Inferior parietal cortex (tissue), 1 donor: ENCODE results near the gene CHSY3.

Experiments used
- DNase-seq: peaks from one replicate; pipeline ENCODE4 v3.0.0-alpha.2; 2016; ENCODE audit errors: extremely low spot score

The CHSY3 gene

DNA sequence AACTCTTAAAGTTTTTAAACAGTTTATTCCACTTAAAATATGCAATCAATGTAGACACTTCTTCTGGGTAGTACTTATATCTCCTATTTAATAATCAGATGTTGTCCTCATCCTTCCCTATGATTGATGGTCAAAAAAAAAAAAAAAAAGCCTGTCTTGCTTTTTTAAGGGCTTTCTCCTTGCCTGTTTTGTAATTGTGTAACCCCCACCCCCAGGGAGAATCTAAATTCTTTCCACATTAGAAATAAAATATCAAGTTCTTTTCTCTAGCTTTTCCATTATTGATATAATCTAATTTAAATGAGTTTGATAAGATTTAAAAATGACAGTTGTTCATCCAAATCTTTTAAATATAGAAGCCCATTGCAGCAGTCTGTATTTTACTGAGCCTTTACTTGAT is 119.7 kb downstream of the CHSY3 start:
- DNase-seq = no peak

DNA sequence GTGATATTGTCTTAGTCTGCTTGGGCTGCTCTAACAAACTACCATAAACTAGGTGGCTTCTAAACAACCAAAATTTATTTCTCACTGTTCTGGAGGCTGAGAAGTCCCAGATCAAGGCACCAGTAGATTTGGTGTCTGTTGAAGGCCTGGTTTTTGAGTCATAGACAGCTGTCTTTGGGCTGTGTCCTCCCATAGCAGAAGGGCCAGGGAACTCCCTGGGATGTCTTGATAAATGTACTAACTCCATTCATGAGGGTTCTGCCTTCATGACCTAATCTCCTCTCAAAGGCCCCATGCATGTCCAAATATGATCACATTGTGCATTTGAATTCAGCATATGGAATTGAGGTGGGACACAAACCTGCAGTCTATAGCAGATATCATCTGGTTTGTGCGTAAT is 121.2 kb downstream of the CHSY3 start:
- no peak for DNase-seq

GRCh38 chr5:130032807-130033206 is 128.5 kb downstream of the CHSY3 start:
- no peak for DNase-seq

- DNase-seq = no peak
Observed at GRCh38 chr5:130034566-130035210, 130.4 kb downstream of the CHSY3 start.

DNA sequence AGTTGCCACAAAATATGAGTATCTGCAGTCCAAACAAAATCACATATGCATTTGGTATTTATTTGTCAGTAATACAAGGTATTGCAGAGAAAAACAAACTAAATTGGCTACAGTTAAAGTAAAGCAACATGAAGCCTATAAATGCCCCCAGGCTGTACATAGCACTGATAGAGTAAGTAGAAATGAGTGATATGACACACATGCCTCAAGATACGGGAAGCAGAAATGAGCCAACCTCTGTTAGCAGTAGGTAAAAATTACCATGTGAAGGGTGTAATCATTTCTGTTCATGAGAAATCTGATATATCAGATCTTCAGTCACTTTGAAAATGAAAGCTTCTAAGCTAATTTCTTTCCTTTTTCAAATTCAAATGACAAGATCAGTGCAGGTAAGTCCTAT is 131.1 kb downstream of the CHSY3 start:
- DNase-seq = no peak

DNA sequence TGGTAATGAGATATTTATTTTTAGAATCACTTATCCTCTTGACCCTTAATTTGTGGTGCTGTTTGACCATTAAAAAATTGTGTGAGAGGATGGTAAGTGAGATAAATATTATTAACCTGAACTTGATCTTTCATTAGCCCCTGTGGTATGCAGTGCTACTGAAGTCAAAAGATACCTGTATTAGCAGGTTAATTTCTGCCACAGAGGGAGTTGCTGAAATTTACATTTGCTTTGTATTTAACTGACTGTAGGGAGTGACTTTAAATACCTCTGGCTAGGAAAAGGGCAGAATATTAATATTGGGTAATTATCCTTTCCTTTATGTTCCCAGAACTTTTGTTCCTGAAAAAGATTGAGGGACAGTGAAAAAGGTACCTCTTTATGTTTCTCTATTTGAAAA is 133.6 kb downstream of the CHSY3 start:
- DNase-seq = no peak

DNA sequence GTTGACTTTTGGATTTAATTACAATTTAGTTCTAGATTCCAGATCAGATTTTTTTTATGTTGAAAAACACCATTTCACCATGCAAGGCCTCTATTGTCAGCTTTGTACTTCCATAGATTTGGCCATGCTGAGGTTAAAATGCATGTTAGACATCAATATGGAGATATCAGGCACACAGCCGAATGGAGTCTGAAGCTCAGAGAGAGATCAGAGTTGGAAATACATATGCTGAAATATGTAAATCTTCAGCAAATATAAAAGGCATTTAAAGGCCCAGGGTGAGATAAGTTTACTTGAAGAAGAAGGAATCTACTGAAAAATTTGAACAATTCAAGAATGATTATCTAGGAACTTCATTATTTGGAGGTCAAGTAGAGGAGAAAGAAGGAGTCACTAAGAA is 139.6 kb downstream of the CHSY3 start:
- DNase-seq = no peak

GRCh38 chr5:130045334-130045733 is 141.1 kb downstream of the CHSY3 start:
- DNase-seq = no peak

DNA sequence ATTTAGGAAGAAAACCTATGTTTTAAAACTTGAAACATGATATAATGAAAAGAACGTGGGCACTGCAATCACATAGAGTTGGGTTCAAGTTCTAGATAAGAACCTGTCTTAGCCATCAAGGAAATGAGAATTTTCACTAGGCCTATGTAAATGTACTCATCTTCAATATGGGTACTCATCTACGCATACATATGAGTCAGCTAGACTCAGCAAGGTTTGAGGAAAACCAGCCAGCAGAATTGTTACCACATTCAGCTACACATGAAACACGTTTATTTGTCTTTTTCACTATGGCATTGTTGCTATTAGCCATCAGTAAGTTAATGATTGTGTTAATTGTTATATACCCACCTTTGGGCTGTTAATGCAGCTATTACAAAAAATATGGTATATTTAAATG is 146.3 kb downstream of the CHSY3 start:
- DNase-seq = no peak

DNA sequence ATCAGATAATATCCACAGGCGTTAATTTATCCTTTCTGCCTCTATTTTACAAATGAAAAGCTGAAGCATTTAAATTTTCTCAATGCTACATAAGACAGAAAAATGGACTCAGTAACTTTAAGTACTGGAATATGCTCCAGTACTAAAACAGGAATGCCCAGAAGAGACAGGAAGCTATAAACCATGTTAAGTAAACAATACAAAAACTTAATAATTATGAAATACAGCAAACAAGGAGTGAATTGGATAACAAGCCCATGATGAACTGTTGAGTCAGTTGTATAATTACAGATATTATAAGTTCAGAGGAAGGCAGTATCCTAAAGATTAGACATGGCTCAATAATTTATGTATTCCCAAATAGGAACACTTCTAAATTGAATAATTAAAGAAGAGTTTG is 148.5 kb downstream of the CHSY3 start:
- no peak for DNase-seq

- DNase-seq = no peak
Observed at GRCh38 chr5:130055572-130055971, 151.3 kb downstream of the CHSY3 start.

- DNase-seq = no peak
Observed at GRCh38 chr5:130061746-130062145, 157.5 kb downstream of the CHSY3 start.

GRCh38 chr5:130063603-130064002 is 159.3 kb downstream of the CHSY3 start:
- no peak for DNase-seq

DNA sequence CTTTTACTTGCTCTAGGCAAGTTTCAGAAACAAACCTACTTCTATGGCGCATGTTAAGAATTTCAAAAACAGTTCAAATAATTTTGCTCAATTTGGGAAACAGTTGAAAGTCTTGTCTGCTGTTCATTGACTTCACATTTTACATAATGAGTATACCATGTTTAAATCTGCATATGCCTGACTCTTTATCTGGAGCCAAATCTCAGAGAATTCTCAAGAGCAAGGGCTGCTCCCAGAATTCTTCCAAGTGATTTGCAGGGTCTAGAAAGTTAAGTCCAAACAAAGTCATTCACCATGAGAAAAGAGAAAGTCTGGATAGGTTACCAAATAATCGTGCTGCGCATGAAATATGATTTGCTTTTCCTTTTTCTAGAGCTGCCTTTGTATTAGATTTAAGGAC is 160.2 kb downstream of the CHSY3 start:
- DNase-seq = no peak

DNA sequence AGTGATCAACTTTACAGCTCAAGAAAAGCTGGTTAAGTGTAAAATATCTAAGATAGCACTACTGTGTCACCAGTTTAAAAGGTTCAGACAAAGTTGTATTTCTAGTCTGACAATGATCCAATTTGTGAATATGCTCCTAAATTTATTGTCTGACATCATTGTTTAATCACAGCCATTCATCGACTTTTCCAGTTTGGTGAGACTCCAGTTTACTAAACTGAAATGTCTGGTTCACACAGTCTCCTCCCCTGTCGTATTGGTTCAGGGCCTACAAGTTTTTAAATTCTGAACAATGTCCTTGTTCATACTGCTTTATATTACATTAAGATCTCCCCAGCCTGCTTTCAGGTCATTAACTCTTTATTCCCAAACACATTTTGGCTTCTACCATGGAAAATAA is 161.4 kb downstream of the CHSY3 start:
- DNase-seq = no peak

DNA sequence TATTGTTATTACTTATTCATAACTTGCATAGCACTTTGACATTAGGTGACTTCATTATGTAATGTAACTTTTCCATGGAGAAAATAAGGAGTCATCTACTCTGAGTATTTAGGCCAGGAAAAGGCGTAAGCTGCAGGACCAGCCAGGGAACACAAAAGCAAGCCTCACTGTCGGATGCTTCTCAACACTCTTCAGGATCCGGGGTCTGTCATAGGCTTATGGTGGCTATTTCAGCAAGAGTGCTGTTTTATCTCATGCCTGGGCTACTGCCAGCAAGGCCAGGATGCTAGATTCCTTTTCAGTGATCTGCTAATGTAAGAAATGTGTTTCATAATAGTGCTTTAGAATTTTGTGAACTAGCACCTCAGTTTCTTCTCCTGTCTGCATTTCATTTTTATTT is 162.4 kb downstream of the CHSY3 start:
- DNase-seq = no peak

DNA sequence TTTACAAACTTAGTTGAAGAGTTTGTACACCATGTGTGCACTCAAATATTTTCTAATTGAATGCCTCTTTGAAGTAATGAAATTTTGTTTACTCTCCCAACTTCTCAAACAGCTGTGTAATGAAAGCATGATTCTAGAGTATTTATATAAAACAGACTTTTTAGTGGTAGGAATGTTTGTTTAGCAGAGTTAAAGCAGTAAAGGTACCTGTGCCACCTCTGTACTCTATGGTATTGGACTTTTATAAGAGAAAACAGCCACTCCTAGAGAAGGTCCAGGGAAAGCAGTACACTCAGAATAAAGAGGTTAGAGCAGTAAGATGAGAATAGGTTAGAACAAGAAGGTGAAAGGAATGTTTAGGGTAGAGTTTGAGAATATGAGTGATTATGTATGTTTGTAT is 163.1 kb downstream of the CHSY3 start:
- no peak for DNase-seq

GRCh38 chr5:130068101-130068500 is 163.8 kb downstream of the CHSY3 start:
- DNase-seq = no peak

DNA sequence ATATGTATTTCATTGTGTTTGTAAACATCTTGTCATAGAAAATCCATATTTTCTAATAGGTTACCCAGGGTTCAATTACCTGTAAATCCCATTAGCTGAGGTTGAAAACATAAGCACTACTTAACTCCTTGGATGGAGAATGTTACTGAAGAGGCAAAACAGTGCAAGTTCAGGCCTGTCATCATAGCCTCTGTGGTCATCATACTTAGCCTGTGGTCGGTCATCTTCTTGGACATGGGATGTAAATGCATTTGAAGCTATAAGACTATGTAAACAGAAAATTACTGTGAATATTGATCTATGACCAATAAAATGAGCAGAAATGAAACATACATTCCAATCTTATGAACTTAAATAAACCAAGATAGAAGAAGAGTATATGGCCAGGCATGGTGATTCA is 164.7 kb downstream of the CHSY3 start:
- DNase-seq = no peak

DNA sequence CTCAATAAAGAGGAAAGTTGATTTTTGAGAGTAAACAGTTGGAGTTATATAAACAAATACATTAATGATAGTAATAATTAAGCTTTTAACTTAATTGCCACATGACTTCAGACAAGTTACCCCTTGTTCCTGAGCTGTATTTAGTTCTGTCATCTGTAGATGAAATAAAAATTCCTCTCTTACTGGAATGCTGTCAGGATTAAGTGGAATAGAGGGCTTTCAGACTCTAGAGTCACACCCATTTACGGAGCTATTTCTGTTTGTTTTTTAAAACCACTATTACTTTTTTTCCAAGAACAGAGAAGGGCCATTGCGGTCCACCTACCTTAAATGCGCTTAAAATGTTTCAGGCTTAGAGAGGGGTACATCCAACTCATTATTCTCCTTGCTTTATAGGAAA is 170.6 kb downstream of the CHSY3 start:
- DNase-seq = no peak

- DNase-seq = no peak
Observed at GRCh38 chr5:130077007-130077406, 172.7 kb downstream of the CHSY3 start.

DNA sequence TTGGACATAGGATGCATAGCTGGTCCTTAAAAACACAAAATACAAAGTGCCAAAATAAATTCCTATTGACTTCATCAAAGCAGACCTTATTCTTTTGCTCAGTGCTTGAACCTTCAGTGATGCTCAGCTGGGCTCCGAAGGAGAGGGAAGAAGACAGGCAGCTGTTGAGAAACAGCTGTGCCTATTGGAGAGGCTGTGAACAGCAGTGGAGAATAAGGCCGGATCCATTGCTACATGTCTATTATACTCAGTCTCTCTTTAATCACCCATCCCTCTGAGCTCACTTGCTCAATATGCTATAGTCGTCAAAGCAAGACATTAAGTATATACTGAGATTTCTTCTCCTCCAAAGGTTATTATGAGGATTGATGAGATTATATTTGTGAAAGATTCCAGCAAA is 174.4 kb downstream of the CHSY3 start:
- no peak for DNase-seq

DNA sequence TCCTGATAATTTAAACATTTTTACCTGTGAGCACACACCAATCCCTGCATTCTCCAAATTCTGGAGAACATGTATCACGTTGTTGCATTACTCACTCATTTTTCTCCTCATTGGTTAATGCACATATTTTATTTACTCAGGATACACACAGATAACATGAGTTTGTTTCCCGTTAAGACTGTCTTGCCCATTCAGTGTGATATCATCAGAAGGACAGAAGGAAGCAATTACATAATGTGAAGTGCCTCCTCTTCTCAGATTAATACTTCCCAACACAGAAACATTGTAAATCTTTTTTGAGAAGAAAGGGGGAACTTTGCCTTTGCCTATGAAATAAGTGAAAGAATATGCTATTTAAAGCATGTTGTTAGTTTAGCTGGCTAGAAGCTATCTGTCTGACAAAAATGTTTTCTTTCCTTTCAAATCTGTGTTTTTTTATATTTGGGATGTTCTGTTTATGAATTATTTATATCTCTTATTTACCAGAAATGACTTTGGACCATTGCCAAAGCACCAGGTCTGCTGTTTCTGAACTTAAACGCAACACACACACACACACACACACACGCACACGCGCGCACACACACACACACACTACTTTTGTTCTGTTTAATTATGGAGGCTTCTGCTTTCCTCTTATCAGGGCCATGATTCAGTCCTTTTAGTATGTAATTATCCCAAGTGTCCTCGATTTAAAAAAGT is 186.5 kb downstream of the CHSY3 start:
- no peak for DNase-seq

- DNase-seq = no peak
Observed at GRCh38 chr5:130092991-130093390, 188.7 kb downstream of the CHSY3 start.
